Measurements from ENCODE around the gene CDH23.

The CDH23 gene

DNA sequence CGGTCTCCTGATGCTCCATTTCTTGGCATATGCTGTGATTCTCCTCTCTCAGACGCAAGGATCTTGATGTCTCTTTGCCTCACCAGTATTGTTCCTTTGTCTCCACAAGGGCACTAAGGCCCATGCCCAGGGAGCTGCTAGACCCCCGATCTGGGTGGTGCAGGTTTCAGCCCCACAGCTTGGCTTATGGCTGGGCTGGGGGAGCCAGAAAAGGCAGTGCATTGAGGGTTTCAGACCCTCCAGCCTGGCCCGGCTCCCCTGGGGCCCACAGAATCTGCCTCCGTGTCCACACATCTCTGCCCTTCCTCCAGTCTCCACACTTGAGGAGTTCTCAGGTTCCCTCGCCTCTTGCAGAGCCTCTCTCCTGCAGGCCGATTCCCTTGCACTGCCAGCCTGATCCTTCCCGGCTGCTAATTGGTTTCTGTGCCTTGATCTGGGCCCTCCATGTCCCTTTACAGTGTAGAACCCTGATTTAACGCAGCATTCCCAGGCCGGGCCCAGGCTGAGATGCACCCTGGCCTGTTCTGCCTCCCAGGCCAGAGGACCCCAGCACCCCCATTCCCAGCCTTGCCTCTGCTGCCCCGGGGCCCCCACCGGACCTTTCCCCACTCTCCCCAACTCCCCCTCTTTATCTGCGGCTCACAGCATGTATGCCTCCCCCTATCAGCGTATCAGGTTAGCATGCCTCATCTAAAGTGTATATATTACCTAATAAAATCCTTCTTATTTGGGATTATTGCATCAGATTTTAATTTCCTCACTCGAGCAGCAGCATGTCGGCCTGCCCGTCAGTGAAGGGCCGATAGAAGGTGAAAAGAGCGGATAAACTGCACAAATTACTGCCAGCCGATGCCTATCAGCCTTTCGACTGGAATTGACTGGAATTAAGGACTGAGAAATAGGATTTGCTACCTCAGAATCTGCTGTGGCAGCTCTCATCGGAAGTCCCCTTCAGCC lies 177.1 kb downstream of the CDH23 start:
- DNase-seq: no peak

DNA sequence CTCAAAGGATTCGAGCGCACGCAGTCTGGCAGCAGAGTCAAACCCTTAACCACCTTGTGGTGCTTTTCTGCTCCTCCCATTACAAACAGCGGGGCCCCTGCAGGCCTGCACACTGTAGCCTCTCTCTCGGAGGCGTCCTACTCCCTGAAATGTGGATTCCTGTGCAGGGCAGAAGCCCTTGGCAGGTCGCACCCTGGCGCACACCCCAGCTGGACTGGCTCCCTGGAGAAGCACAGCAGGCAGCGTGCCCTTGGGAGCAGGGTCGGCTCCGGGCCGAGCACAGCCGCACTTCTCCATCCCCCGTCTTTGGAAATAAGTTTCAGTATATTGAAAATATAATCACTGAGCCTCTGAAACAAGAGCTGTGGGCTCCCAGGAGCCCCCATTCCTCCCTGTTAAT lies 178.7 kb downstream of the CDH23 start:
- no peak for DNase-seq

DNA sequence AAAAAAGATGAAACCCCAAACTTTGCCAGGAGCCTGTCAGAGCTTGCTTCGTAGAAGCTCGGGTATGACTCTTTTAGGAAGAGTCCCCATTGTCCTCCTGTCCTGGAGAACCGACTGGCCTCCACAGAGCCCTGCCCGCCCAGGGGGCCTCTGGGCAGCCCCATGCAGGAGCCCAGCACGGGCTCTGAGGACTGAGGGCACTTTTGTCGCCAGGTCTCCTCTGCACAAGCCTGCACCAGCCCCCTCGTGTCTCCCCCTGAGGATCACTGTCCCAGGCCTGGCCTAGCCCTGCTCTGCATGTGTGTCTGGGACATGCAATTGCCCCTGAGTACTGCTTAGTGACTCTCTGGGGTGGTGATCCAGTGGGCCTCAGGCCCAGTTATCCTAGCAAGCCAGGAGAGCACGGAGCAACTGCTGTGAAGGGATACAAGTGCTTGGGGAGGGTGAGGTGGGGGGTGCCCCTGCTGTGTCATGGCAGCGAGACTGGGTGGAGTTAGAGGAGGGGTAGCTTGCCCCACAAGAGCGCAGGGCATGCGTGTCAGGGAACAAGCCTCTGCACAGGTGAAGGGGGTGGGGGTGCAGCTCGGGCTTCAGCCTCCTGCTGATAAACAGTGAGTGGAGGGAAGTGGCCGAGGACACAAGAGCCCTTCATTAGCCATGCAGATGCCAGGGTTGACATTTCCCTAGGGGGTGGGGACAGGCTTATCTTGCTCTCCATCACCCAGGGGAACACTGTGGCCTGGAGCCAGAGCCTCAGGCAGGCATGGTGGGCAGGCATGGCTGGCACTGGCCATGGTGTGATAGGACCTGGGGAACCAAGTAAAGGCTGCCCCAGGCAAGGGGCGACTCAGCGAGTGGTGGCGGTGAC lies 179.4 kb downstream of the CDH23 start:
- no peak for DNase-seq

- DNase-seq: no peak
These were observed 180.1 kb downstream of the CDH23 start for GRCh38 chr10:71576842-71577241.

- no peak for DNase-seq
These were observed 180.6 kb downstream of the CDH23 start for GRCh38 chr10:71577345-71577744.

- DNase-seq: no peak
These were observed 181.3 kb downstream of the CDH23 start for GRCh38 chr10:71578069-71578468.

DNA sequence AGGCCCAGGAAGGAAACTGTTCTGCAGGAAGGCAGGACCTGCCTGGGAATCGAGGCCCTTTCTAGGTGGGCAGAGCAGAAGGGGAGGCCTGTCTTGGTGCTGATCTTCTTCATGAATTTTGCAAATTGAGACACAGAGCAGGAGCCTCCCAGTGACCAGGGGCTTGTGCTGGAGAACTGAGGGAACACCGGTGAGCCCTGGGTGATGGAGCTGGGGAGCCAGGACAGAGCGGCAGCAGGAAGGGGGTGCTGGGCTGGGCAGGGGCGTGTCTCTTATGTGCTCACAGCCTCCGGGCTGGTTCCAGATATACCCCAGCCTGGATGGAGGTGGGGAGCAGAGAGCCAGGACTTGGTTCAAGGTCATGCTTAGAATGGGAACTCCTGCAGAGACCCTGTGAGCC lies 182.9 kb downstream of the CDH23 start:
- DNase-seq: no peak

DNA sequence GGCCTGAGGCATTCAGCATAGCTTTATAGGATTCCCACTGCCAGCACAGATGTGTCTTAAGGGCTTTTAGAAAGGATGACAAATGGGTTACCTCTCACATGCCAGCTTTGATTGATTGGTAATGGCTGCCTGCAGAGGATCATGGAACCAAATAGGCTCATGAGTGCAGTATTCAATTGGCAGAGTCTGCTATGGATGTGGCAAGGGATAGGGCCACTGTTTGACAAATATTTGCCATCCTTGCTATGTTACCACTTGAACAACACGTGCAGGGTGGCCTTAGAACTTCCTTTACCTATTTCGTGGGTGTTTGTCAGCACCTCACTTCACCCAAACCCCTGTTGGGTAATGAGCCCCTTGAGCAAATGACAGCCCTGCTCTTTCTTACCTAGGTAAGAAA lies 183.7 kb downstream of the CDH23 start:
- DNase-seq: no peak

DNA sequence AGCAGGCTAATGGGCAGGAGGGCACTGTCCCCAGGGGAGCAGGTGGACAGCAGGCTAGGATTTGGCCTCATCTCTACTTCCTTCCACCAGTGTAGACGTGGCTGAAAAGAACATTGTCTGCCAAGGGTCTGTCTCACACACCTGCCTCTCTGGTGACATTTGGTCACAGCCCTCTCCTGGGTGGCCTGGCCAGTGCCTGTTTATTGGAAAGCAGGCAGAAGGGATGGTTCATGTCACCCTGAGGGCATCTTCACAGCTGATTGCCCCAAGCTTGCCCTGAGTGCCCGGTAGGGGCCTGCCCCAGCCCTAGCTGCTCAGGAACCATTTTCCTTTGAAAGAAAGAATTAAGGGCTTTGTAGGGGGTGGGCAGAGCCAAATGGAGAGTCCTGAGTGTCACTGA lies 184.2 kb downstream of the CDH23 start:
- DNase-seq: no peak

DNA sequence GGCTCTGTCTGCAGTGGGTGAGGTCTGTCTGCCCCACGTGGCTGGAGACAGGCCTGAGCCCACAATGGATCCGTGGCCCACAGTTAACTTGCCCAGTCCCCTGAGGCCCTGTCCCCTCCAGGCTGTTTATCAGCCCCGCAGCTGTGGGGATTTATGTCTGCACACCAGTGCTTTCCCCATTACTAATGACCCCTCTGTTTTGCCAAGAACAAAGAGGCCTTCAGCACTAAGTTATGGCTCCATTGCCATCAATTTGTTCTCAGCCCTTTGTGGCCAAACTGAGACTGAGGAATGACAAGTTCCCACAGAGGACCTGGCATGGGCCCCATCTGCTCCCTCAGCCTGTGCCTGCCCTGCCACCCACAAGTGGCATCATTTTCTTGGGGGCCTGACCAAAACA lies 184.7 kb downstream of the CDH23 start:
- no peak for DNase-seq

GRCh38 chr10:71582019-71582418 lies 185.3 kb downstream of the CDH23 start:
- DNase-seq: no peak

DNA sequence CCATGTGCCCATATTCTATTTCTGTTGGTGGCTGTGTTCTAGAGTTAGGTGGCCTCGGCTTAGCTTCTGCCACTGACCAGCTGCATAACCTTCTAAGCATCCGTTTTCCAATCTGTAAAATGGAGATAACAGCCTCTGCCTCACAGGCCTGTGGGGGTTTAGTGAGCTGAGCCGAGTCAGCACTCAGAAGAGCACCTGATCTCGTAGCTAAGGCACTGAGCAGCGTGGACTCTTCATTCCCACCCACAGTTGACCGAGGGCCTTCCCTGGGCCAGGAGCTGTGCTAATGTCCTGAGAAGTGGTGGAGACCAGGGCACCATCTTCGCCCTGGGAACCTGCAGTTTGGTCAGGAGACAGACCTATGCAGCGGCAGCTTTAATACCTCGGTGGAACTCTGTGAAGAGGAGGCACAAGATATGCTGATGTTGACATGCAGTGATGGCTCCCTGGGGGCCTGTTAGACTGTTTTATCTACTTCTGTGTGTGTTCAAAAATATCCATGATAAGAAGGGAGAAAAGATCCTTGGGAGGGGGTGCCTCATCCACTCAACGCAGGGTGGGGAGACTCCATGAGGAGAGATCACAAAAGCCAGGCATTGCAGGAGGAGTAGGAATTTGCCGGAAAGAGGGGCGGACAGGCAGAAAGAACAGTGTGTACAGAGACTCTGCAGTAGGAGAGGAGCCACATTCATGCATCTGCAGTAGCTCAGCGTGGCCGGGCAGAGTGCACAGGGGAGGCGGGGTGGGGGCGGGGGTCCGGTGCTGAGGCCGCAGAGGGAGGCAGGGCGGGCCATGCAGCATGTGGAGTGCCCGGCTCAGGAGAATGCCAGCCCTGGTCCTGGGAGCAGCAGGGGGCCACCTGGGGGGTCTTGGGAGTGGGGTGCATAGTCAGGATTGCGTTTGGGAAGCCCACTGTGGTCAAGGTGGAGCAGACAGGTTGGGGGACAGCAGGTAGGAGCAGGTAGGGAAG lies 186.1 kb downstream of the CDH23 start:
- DNase-seq: no peak

GRCh38 chr10:71584461-71584860 lies 187.7 kb downstream of the CDH23 start:
- DNase-seq: no peak

DNA sequence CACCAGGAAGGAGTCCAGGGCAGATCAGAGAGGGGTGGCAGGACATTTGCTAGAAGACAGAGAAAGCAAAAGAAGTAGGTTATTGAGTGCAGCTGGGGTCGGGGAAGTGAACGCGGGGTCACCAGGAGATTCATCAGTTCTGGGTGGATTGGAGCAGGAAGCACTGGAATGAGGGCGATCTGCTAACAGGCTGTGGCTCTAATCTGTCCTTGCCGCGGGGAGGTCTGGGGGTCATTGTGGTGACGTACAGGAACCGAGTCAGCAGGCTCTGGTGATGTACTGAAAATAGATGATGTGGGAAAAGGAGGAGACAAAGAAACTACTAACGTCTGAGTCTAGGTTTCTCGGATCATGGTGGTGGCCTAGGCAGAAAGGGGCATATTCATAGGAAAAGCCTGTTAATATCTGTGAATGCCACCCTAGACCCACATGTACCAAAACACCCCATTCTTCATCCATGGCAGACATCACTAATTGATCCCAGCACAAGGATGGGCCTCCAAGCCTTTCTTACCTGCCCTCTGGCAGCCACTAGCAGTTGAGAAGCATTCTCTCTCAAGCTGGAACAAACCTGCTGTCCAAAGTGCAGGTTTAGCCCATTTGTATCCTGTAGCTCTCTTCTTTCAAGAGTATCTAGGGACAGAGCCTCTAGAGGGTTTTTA lies 188.3 kb downstream of the CDH23 start:
- DNase-seq: no peak

GRCh38 chr10:71585564-71586290 lies 189.0 kb downstream of the CDH23 start:
- DNase-seq: no peak

DNA sequence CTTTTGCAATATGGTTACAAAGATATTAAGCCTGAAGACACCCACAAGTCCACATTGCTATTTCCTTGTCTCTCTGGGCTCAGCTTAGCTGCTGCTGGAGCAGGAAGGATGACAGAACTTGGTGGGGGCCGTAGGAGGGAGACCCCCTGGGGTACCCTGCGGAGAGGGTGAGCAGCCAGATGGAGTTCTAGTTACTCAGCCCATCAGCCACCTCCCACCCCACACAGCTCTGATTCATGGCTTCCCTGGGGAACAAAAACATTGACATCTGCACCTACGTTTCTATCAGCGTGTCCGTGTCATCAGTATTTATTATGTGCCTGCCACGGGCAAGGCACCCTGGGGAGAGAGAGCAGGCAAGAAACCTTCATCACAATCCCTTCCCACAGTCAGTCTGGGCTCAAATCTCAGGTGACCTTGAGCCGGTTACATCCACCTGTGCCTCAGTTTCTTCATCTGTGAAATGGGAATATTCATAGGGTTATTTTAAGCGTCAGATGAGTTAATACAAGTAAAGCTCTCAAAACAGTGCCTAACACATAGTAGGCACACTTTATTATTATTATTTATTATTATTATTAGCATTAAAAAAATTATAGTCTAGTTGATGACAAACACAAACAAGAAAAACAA lies 191.3 kb downstream of the CDH23 start:
- DNase-seq: no peak

DNA sequence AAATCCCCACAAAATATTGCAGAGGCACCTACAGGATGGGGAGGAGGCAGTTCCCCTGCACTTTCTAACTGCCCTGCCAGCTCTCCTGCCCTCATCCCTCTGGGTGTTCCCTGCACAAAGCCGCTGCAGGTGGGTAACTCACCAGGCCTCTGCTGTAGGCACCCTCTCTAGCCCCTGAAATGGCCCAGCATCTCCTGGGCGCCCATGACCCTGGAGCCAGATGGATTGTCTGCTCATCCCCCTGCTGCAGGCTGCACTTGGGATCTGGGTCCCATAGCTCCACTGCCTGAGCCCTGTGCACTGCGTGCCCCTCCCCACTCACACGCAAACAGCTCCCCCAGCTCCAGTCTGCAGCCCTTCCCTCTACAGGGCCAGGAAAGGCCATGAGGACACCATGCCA lies 192.0 kb downstream of the CDH23 start:
- DNase-seq: no peak

GRCh38 chr10:71589617-71590551 lies 193.2 kb downstream of the CDH23 start:
- DNase-seq: no peak

GRCh38 chr10:71590781-71591350 lies 194.1 kb downstream of the CDH23 start:
- DNase-seq: no peak

All from activated effector memory CD4-positive, alpha-beta T cell treated with Interleukin-2 at 50 U/mL for 16 hours (primary cell).